ENCODE measurements around the gene SLC25A15. TPM values are rescaled to one million over a fixed set of nuclear protein-coding genes. Genes with fewer than 3 reads are reported as not detected.
"Not testable (repeated sequence)": the region's sequence is repeated elsewhere in the genome, so short reads cannot be mapped to it uniquely, and the experiment has no call there.

Gene SLC25A15
- total RNA-seq, 1 donor from 2014 or later = 10.0 TPM

- no peak for DNase-seq (ENCODE audit: extremely low read depth, low read depth, low spot score)
These were observed 22.7 kb downstream of the SLC25A15 start for GRCh38 chr13:40812102-40812501.

GRCh38 chr13:40812724-40813445, 23.5 kb downstream of the SLC25A15 start:
- DNase-seq (ENCODE audit: extremely low read depth, low read depth, low spot score) = no peak

GRCh38 chr13:40813667-40814454, 24.4 kb downstream of the SLC25A15 start:
- no peak for DNase-seq (ENCODE audit: extremely low read depth, low read depth, low spot score)

GRCh38 chr13:40814803-40815202, 25.4 kb downstream of the SLC25A15 start:
- no peak for DNase-seq (ENCODE audit: extremely low read depth, low read depth, low spot score)

- no peak for DNase-seq (ENCODE audit: extremely low read depth, low read depth, low spot score)
These were observed 29.5 kb downstream of the SLC25A15 start for GRCh38 chr13:40818926-40819325.

GRCh38 chr13:40819797-40820315, 30.4 kb downstream of the SLC25A15 start:
- DNase-seq (ENCODE audit: extremely low read depth, low read depth, low spot score) = no peak

- DNase-seq (ENCODE audit: extremely low read depth, low read depth, low spot score) = not testable (repeated sequence)
These were observed 50.3 kb downstream of the SLC25A15 start for GRCh38 chr13:40839725-40840124.

- DNase-seq (ENCODE audit: extremely low read depth, low read depth, low spot score) = not testable (repeated sequence)
These were observed 51.5 kb downstream of the SLC25A15 start for GRCh38 chr13:40840955-40841354.

Other genes with a start within 250 kb of the SLC25A15 start
- 33.7 and 68.3 TPM in 2 replicates for gene FOXO1, start 123.0 kb upstream of the SLC25A15 start, total RNA-seq
- gene MRPS31, start 18.4 kb upstream of the SLC25A15 start, total RNA-seq = 13.1 and 15.4 TPM in 2 replicates
- gene ELF1, start 229.7 kb downstream of the SLC25A15 start, total RNA-seq = 63.6 and 65.6 TPM in 2 replicates